GM23338 (cell line): ENCODE measurements around the gene PRDM8. TPM values are rescaled to one million over a fixed set of nuclear protein-coding genes. Genes with fewer than 3 reads are reported as not detected.

Experiments
- ATAC-seq: fragments of 200-7000 bp; cut with Tn5 transposase; 3 replicates; pipeline ENCODE4 v1.9.1; 2020
- DNase-seq: peaks from one replicate; pipeline ENCODE4 v3.0.0-alpha.2; 2015; ENCODE audit warnings: low spot score
- H2AFZ ChIP-seq: fragments of 200-600 bp; sonication (generic); 2 replicates; pipeline ENCODE4 v1.8.0; 2016; ENCODE audit warnings: antibody characterized with exemption, mild to moderate bottlenecking, moderate library complexity
- H3F3A ChIP-seq: fragments of 200-600 bp; sonication (generic); replicated peaks from 2 replicates; pipeline ENCODE4 v1.8.0; 2017; ENCODE audit warnings: antibody characterized with exemption, mixed run types, low read depth
- H3K27ac ChIP-seq: fragments of 200-600 bp; sonication (generic); 2 replicates; pipeline ENCODE4 v1.6.1; 2016; ENCODE audit warnings: low read depth
- H3K27me3 ChIP-seq: fragments of 200-600 bp; sonication (generic); 2 replicates; pipeline ENCODE4 v1.8.0; 2016; ENCODE audit warnings: mild to moderate bottlenecking, mixed run types, moderate library complexity; ENCODE audit not compliant: insufficient read depth
- H3K36me3 ChIP-seq: fragments of 200-600 bp; sonication (generic); 2 replicates; pipeline ENCODE4 v1.8.0; 2016; ENCODE audit warnings: mild to moderate bottlenecking; ENCODE audit not compliant: insufficient read depth
- H3K4me1 ChIP-seq: fragments of 200-600 bp; sonication (generic); 2 replicates; pipeline ENCODE4 v1.8.0; 2016; ENCODE audit warnings: mild to moderate bottlenecking, moderate library complexity; ENCODE audit not compliant: insufficient read depth
- H3K4me2 ChIP-seq: fragments of 200-600 bp; sonication (generic); 2 replicates; pipeline ENCODE4 v1.7.1; 2017; ENCODE audit warnings: mixed run types
- H3K4me3 ChIP-seq: fragments of 200-600 bp; sonication (generic); 2 replicates; pipeline ENCODE4 v1.6.1; 2016; ENCODE audit warnings: mixed run types
- H3K79me2 ChIP-seq: fragments of 200-600 bp; sonication (generic); replicated peaks from 2 replicates; pipeline ENCODE4 v1.8.0; 2017; ENCODE audit warnings: mild to moderate bottlenecking; ENCODE audit not compliant: insufficient read depth
- H3K9me2 ChIP-seq: fragments of 200-600 bp; sonication (generic); 2 replicates; pipeline ENCODE4 v1.8.0; 2017; ENCODE audit not compliant: insufficient read depth
- H4K20me1 ChIP-seq: fragments of 200-600 bp; sonication (generic); replicated peaks from 2 replicates; pipeline ENCODE4 v1.8.0; 2017; ENCODE audit warnings: mild to moderate bottlenecking; ENCODE audit not compliant: insufficient read depth
- H3K27ac Mint-ChIP-seq: 2 replicates; pipeline ENCODE4 v1.8.0; 2020; ENCODE audit warnings: inconsistent platforms, mild to moderate bottlenecking, moderate library complexity, mixed read lengths
- H3K27me3 Mint-ChIP-seq: 3 replicates; pipeline ENCODE4 v1.8.0; 2022; ENCODE audit warnings: low read depth, mild to moderate bottlenecking, moderate library complexity, mixed read lengths, inconsistent platforms; ENCODE audit not compliant: insufficient read depth, poor library complexity
- H3K36me3 Mint-ChIP-seq: 3 replicates; pipeline ENCODE4 v1.8.0; 2021; ENCODE audit warnings: low read depth, mild to moderate bottlenecking, inconsistent platforms, moderate library complexity, mixed read lengths
- H3K4me1 Mint-ChIP-seq: 3 replicates; pipeline ENCODE4 v1.8.0; 2020; ENCODE audit warnings: mild to moderate bottlenecking, inconsistent platforms, mixed read lengths
- H3K4me3 Mint-ChIP-seq: 3 replicates; pipeline ENCODE4 v1.8.0; 2021; ENCODE audit warnings: moderate library complexity, mild to moderate bottlenecking, inconsistent platforms, mixed read lengths
- H3K9me3 Mint-ChIP-seq: 3 replicates; pipeline ENCODE4 v1.8.0; 2020; ENCODE audit warnings: moderate library complexity, mild to moderate bottlenecking, inconsistent platforms, mixed read lengths
- CREB1 ChIP-seq: fragments of 250-450 bp; sonication (Bioruptor Pico); IDR thresholded peaks from 2 replicates; pipeline ENCODE4 v1.5.0; 2020; ENCODE audit warnings: low read depth, mild to moderate bottlenecking, moderate library complexity
- EZH2 ChIP-seq: fragments of 200-600 bp; sonication (generic); IDR thresholded peaks from one replicate; pipeline ENCODE4 v1.8.0; 2017; ENCODE audit warnings: antibody characterized with exemption, mild to moderate bottlenecking, low read depth; ENCODE audit not compliant: unreplicated experiment
- EZH2phosphoT487 ChIP-seq: fragments of 200-600 bp; sonication (generic); IDR thresholded peaks from one replicate; pipeline ENCODE4 v1.8.1; 2018; ENCODE audit warnings: antibody characterized with exemption; ENCODE audit not compliant: unreplicated experiment
- REST ChIP-seq: IDR thresholded peaks from one replicate; pipeline ENCODE4 v1.6.1; 2018; ENCODE audit warnings: antibody characterized with exemption; ENCODE audit not compliant: unreplicated experiment
- STAT1 ChIP-seq: IDR thresholded peaks from one replicate; pipeline ENCODE4 v1.6.1; 2016; ENCODE audit warnings: antibody characterized with exemption; ENCODE audit not compliant: unreplicated experiment
- long read RNA-seq: library from polyadenylated mRNA; unstranded; transcript quantifications from one replicate; pipeline ENCODE4 v2.0.0, GENCODE V29; 2020; ENCODE audit not compliant: unreplicated experiment
- polyA plus RNA-seq: library from polyadenylated mRNA; unstranded; fragments of >200 nt; fragmentation: Nextera tagmentation; extraction: Ambion mirVana; gene quantifications from 2 replicates; pipeline ENCODE4 v1.2.1, GENCODE V29; 2016
- total RNA-seq: library from RNA; depleted of rRNA; stranded (reverse); fragments of >200 nt; shearing (Covaris generic); gene quantifications from 2 replicates; pipeline ENCODE4 v1.2.3, GENCODE V29; 2014; rRNA removed

PRDM8 gene
- total RNA-seq (not detected in 2 replicates), polyA plus RNA-seq (0.16 TPM in 1 of 2 replicates, not detected in the other)
- long read RNA-seq, result 0 reads

- H4K20me1 ChIP-seq, result peaks cover 64% of the 10 kb centered on the region
- peaks cover 32% of the 10 kb centered on the region for H3K4me1 Mint-ChIP-seq
- H3K9me3 Mint-ChIP-seq, result peaks cover 4% of the 10 kb centered on the region; the same call in 1 of the 3 replicates
- H3F3A ChIP-seq, result peaks cover 28% of the 10 kb centered on the region; the same call in 1 of the 2 replicates
- no peak within 1 kb of the TSS for H3K27ac ChIP-seq
- no peaks in the 10 kb centered on the region for H3K9me2 ChIP-seq
- H3K27me3 ChIP-seq, result peaks cover 100% of the 10 kb centered on the region
- H3K36me3 ChIP-seq, result no peaks in the 10 kb centered on the region
- H3K36me3 Mint-ChIP-seq, result no peaks in the 10 kb centered on the region; the same call in 2 of the 3 replicates
- no peak within 1 kb of the TSS for H2AFZ ChIP-seq
- peak within 1 kb of the TSS; percentile 78 for H3K4me2 ChIP-seq
- peak within 1 kb of the TSS; percentile 49 for H3K4me3 ChIP-seq
- TF ChIP-seq EZH2phosphoT487, result peak; percentile 67
- TF ChIP-seq REST, result no peak
- TF ChIP-seq EZH2, result peak; percentile 86
- TF ChIP-seq CREB1, result no peak
- DNase-seq, result peak; percentile 52
- ATAC-seq, result peak; percentile 31
- peak within 1 kb of the TSS; percentile 59 for H3K4me3 Mint-ChIP-seq
- peaks cover 100% of the 10 kb centered on the region for H3K27me3 Mint-ChIP-seq
- peaks cover 36% of the 10 kb centered on the region for H3K4me1 ChIP-seq
- H3K79me2 ChIP-seq, result no peaks in the 10 kb centered on the region
- no peak within 1 kb of the TSS for H3K27ac Mint-ChIP-seq
These were observed at the start of gene PRDM8 for GRCh38 chr4:80196922-80197573. Gene PRDM8, plus strand, starts transcription at chr4:80197503. Its CDS starts 2,578 bp downstream, at chr4:80200081.

DNA sequence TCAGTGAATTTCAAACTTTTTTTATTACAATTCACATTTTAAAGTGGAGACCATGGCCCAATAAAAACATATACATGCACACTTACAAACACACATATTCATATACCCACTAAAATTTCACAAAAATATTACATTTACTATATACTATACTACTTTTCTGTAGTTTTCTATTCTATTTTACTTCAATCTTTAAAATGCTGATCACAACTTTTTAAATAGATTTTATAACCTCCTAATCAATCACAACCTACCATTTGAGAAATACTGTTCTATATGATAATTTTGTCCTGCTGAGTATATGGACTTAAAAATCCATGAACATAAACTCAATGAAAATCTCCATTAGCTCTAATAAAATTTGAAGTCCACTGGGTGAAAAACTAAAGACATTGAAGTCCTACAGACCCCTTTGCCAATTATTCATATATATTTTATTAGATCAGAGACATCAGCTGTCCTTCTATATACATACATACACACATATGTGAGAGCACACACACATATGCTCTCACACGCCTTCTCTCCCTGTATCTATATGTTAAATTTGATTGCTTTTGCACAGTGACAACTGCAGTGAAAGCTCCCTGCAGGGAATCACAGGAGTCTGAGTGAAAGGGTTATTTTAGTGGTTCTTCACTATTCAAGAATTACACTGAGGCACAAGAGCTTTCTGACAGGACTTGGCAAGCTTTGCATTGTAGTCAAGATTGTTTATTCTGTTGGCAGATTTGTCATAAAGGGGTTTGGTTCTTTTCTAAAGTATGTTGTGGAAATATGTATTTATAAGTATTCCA, 46.7 kb upstream of the PRDM8 start:
- no peak overlapping the region for H3K4me2 ChIP-seq

More for the DNA sequence above, 46.7 kb upstream of the PRDM8 start:
- H3K27ac ChIP-seq, result no peak overlapping the region
- DNase-seq (no peak), ATAC-seq (no peak)
- TF ChIP-seq EZH2 (no peak), STAT1 (no peak)
- no peaks in the 10 kb centered on the region for H3K36me3 Mint-ChIP-seq
- H3F3A ChIP-seq, result no peaks in the 10 kb centered on the region
- no peaks in the 10 kb centered on the region for H3K4me1 ChIP-seq
- no peaks in the 10 kb centered on the region for H3K4me1 Mint-ChIP-seq
- H3K27ac Mint-ChIP-seq, result no peak overlapping the region
- H2AFZ ChIP-seq, result no peak overlapping the region
- no peaks in the 10 kb centered on the region for H3K36me3 ChIP-seq
- no peaks in the 10 kb centered on the region for H3K79me2 ChIP-seq
- no peaks in the 10 kb centered on the region for H3K9me3 Mint-ChIP-seq
- H3K9me2 ChIP-seq, result no peaks in the 10 kb centered on the region
- H4K20me1 ChIP-seq, result no peaks in the 10 kb centered on the region
- no peaks in the 10 kb centered on the region for H3K27me3 ChIP-seq
- no peak overlapping the region for H3K4me3 Mint-ChIP-seq
- H3K4me3 ChIP-seq, result no peak overlapping the region
- H3K27me3 Mint-ChIP-seq, result no peaks in the 10 kb centered on the region
